Smooth muscle cell of the brain vasculature (primary cell): ENCODE measurements around the gene STK38.

ENCODE experiments used
- DNase-seq: peaks from one replicate; pipeline ENCODE4 v3.0.0-alpha.2; 2012; ENCODE audit warnings: low read depth, low spot score

Gene STK38

GRCh38 chr6:36523451-36523850 is 23.8 kb downstream of the STK38 start:
- no peak for DNase-seq

- no peak for DNase-seq
Measured at GRCh38 chr6:36519352-36519751, 27.9 kb downstream of the STK38 start.

- DNase-seq = no peak
Measured at GRCh38 chr6:36517408-36517807, 29.9 kb downstream of the STK38 start.

DNA sequence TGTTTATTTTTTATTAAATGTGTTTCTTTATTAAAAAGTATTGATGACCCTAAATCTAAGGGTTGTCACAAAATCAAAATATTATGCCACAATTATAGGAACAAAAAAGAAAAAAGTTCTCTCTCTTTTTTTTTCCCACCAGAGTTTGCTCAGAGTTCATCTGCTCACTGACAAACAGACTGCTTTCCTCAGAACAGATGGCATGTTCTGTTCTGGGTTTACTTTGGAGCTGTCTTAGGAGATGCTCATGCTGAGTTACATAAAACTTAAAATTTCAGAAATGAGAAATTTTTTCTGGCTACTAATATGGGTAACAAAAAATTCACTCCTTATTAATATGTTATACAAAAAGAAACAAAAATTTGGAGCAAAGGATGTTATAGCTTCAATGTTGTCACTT is 30.3 kb downstream of the STK38 start:
- no peak for DNase-seq

DNA sequence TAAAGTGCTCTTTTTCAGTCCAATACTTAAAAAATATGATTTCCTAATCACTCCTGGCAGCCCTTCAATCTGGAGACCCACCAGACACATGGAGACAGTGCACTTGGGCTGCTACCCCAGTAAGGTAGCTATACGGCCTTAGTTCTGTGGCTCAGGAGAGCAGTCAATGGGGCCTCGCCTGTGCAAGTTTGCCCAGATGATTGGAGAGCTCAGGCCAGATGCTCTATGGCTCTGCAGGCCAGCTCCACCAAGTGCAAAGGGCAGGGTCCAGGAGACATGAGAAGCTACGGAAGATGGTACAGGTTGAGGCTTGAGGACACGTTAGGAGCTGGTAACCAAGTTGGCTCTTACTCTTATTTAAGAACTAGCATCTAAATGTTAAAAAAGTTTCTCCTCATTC is 30.7 kb downstream of the STK38 start:
- no peak for DNase-seq

DNA sequence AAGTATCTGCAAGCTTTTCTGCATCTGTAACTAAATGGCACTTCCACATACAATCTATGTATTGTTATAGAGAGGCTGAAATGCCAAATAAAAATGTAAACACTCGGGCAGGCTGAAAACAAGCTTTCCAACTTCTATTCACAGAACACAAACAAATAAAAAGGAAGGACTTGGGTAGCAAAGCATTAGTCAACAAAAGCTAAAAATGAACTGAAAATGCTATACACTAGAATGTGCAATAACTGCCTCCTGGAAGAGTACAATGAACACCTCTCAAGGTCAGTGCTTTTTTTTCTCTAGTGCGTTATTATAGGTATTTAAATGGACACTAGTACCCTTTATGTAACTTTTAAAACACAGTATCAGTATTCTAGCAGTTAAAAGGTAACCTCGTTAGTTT is 31.4 kb downstream of the STK38 start:
- DNase-seq = no peak

- DNase-seq = no peak
Measured at GRCh38 chr6:36514554-36515456, 32.5 kb downstream of the STK38 start.

- no peak for DNase-seq
Measured at GRCh38 chr6:36510365-36510764, 36.9 kb downstream of the STK38 start.

DNA sequence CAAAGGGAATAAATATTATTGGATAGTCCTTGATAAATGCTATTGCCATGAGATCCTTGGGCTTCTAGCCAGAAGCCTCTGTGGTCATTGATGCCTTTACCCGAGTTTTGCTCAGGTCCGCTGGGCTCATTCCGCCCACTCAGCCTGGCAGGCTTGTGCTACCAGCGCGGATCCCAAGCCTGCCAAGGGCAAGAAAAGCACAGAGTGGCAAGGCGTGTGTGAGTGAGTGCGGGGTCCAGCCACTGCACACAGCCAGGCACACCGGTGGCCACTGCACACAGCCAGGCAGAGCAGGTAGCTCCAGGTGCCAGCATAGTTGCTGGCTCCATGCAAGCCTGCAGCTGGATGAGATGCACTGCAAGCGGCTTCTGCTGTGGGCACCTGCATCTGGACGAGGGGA is 38.7 kb downstream of the STK38 start:
- no peak for DNase-seq

DNA sequence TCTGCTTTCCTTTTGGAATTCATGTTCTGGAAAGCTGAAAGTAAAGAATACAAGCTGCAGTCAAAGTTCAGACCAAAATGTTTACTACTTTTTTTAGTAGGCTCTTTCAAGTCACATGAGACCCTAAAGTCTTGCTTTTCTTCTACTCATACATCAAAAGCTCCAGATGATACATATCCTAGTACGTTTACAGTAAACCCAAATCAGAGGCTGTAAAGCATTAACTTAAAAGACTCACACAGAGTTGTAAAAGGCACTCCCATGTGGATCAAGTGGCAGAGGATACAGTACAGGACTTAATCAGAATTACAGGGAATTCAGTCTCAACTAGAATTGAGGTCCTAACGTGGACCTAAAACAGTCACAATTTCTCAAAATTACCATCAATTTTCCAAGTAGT is 40.7 kb downstream of the STK38 start:
- no peak for DNase-seq

DNA sequence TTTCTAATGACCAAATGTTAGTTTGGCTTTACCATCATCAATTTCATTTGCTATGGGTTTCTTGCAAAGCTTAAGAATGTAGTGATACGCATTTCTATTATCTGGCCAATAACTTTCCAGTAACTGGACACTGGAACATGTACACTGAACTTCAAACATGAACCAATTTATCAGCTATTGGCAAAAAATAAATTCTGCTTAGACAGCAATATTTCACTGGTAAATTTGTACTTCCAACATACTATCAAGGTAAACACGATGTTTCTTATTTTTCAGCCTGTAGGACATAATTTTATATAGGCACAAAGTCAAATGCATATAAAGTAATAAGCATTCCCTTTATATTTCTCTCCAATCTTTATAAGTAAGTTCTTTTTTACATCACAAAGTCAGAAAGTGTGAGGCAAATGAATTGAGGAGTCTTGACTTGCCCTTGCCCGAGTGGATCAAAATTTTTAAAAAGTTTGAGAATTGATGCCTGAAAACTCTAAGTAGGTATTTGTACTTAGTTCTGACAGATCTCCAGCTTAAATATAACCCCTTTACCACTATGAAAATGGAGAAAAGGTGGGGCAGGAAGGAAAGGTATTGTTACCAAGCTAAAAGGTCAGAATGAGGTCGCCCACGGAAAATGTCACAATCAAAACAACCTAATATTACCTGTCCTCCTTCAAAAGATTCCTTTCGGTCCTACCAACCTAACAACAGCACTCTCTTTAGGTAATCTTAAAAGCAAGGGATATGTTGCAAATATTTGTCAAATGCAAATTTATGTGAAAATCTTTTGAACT is 41.3 kb downstream of the STK38 start:
- no peak for DNase-seq

DNA sequence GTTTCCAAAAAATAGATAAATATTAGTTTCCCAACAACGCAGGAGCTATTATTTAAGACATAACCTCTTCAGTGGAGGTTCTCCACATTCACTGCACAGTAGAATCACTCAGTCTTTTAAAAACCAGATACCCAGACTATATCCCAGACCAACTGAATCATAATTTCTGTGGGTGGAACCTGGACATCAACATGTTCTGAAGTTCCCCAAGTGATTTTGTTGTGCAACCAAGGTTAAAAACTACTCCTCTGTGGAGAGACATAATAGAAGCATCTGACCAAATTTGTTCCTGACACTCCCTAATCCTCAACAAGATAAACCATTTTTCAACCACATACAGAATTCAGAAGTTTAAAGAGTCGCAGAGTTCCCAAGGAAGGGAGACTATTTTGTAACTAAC is 42.3 kb downstream of the STK38 start:
- no peak for DNase-seq

DNA sequence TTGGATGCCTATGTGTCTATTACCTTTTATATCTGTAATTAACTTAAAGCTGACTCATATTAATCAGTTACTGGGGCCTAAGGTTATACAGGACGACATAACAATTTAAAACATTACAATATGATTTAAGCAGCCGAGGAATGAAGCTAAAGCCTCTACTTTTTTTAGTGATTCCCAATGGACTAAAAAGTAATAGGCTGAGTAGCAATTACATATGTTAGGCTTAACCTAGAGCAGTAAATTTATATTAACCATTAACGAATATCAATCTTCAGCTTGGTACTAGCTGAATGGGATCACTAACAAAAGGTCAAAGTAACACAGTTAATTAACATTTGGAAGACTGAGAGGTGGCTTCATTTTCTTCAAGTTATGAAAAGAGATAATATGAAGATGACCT is 43.1 kb downstream of the STK38 start:
- no peak for DNase-seq

DNA sequence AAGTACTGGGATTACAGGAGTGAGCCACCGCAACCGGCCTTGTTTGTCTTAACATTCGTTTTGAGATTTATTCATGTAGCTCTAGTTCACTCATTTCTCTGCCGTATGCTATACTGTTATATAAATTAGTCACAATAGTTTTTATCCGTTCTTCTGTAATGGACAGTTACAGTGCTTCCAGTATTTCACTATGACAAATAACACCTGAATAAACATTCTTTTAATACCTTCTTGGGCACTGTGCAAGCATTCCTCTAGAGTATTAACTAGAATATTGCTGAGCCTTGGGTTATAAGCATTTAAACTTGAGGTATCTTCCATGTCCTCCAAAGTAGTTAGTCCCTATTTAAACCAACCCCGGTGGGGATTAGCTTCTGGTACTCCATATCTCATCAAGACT is 45.6 kb downstream of the STK38 start:
- DNase-seq = no peak

DNA sequence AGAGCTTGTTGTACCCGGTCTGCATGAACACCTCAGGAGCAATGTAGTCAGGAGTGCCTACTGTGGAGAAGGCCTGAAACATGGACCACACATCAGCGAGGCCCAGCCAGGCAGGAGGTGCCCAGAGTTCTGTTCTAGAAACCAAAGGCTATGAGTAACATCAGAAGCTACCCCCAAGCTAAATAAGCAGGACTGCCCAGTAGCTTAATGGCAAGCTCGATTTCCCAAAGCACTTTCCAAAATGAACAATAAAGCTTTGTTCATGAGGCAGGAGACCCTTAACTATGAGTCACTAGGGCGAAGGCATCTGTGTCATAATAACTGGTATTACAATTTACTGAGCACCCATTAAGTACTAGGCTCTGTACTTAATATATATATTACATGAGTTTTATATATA is 47.4 kb downstream of the STK38 start:
- DNase-seq = no peak

GRCh38 chr6:36495086-36495485 is 52.2 kb downstream of the STK38 start:
- no peak for DNase-seq

DNA sequence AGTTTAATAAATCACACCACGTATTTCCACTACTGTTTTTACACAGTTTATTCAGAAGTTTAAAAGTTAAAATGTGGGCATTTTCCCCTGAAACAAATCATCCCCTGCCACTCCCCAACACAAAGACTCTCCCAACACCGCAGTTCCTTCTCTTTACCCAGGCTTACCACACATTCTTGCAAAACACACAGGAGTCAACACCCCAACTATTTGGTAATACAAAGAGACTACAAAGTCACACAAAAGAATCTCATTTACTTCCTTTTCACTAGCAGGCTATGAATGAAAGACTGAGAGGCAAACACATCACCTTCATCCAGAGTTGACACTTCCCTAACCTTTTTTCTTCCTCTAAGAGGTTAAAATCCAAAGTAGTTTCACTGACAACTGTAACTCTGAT is 53.4 kb downstream of the STK38 start:
- no peak for DNase-seq

DNA sequence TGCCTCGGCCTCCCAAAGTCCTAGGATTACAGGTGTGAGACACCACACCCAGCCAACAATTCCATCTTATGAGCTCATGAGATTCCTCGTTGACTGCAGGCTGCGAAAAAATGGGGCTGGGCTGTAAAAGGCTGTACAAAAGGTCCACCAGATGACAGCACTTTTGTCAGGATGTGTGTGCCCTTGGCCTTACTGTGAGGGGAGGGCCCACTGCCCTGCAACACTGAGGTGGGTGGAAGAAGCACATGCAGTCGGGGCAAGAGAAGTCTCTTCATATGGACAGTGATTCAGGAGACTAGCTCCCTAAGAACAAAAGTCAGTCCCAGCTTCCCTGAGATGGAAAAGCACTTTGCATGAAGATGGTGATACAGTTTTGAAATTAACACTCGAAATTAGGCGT is 54.0 kb downstream of the STK38 start:
- DNase-seq = no peak

DNA sequence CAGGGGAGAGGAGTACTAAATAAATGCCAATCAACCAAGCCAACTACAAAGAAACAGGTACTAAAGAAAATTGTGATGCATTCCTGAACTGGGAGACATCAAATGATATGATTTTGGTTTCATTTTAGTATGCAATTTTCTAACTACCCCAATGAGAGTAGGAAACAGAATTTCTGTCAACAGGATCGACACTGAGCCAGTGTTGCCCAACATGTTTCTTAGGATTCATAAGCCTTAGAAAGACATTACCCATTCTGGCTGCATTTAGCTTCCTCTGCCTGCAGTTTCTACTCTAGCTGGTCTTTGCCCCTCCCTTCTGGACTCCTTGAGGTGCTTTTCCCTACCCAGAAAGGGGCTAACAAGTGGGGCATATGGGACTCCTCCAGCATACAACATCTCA is 54.7 kb downstream of the STK38 start:
- DNase-seq = no peak

GRCh38 chr6:36492092-36492491 is 55.2 kb downstream of the STK38 start:
- DNase-seq = no peak

- DNase-seq = no peak
Measured at GRCh38 chr6:36491378-36491965, 55.8 kb downstream of the STK38 start.

DNA sequence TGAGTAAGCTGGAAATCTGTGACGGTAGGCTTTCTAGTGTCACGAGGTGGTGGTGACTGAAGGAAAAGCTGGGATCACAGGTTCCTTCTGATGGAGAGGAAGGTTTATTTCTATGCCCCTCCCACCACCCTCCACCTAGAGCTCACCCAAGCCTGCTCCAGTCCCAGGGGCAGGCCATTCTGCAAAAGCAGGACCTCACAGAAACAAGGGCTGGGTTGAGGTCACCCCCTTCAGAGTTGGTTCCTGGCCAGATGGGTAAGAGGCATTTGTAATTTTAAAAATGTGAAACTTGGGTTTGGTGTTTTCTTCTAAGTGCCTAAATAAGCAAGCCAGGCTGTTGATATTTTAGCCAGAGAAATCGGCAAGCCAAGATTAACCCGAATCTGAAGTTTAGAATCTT is 57.9 kb downstream of the STK38 start:
- no peak for DNase-seq

DNA sequence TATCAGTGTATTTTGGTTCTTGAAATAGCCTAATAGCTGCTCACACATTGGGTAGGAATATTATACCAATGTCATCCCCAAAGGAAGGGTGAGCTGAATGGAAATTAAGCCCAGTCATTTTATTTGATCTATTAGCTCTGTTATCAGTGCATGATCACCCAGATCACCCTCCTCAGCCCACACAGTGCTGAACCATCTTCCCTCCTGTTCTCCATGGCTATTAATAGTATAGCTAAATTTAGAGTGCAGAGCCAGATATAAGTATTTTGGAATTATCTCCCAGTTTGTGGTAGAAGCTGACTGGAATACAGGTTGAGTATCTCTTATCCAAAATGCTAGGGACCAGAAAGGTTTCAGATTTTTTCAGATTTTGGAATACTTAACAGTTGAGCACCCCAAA is 59.1 kb downstream of the STK38 start:
- DNase-seq = no peak
